H1 (cell line): ENCODE results near the gene STX19. TPM values are rescaled to one million over a fixed set of nuclear protein-coding genes. Genes with fewer than 3 reads are reported as not detected.

Experiments
- CHD2 ChIP-seq: IDR thresholded peaks from 2 replicates; pipeline ENCODE4 v1.6.1; 2012; ENCODE audit warnings: low read length, improper control_type of control experiment
- TCF12 ChIP-seq: IDR thresholded peaks from 2 replicates; pipeline ENCODE4 v1.6.1; 2011; ENCODE audit warnings: low read depth, mild to moderate bottlenecking, low read length
- polyA plus RNA-seq, 7 experiments: library from polyadenylated mRNA; depleted of rRNA in 3 of 7; stranded (reverse) in 5 of 7; unstranded in 2 of 7; fragments of >200 nt in 5 of 7; fragments of 200-250 nt in 2 of 7; gene quantifications; 1 replicate in 5 of 7; 2 replicates in 1 of 7; 4 replicates in 1 of 7; pipeline versions ENCODE4 v1.2.1 to v1.2.3, GENCODE V29; 2011 to 2013; ENCODE audit warnings: missing spikeins in 2 of 7, mixed read lengths in 2 of 7
- total RNA-seq: library from RNA; stranded (reverse); fragmentation: NEBNext Ultra II Directional; extraction: Animal tissue kit (Norgen Biotek cat#: 25700); gene quantifications from 2 replicates; pipeline ENCODE4 v1.2.1, GENCODE V29; 2021

Gene STX19
- total and polyA plus RNA-seq, 2 of the 8 experiments (the other 6 are each of a cell fraction or from before 2014, with no cell fraction given) = not detected

DNA sequence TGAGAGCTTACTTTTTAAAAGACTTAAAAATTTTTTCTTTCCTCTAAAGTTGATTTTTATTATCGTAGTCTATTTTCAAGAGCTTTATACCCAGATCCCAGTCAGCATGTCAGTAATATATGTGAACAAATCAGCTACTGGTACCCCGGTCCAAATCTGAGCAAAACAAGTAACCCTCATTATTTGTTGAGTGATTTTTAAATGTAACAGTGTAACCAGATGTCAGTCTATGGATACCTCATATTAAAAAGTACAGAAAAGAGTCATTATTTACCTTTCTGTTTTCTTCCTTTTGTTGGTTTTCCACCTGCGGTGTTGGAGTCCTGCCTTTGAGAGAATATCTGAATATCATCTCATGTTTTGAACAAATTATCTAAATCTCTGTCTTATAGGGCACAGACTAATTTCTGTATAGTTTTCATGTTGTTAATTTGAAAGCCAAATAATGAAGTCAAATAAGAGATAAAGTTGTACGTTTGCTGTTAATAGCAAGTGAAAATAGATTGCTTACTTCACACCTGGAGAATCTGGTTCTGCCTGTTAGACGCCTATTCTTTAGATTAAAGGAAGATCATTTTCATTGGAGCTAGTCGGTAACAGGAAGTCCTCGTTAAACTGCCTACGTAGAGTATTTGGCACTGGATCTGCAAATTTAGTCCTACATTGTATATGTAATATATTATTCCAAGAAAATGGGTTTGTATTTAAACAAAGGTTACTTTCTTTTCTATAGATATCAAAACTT, at the start of gene STX19 (continued):
- TF ChIP-seq CHD2 = no peak
- TF ChIP-seq TCF12 = no peak
